Measurements from ENCODE around the gene VAV2. TPM values are rescaled to one million over a fixed set of nuclear protein-coding genes. Genes with fewer than 3 reads are reported as not detected.

Gene VAV2
- total and polyA plus RNA-seq, 11 donors = 3.3 to 9.9 (median 5.3) TPM

- no peak overlapping the region for H3K4me3 ChIP-seq
These were observed 257.3 kb downstream of the VAV2 start for GRCh38 chr9:133734590-133735414.

GRCh38 chr9:133733796-133734533, 258.2 kb downstream of the VAV2 start:
- intact Hi-C loops (cut with DNase I) = no loop called here
- Histone ChIP-seq H3K36me3 (no peaks in the 10 kb centered on the region), H3K27me3 (peaks cover 0 to 7% (median 0%) of the 10 kb centered on the region in 9 donors), H3K27ac (no peak overlapping the region), H3K9me3 (no peaks in the 10 kb centered on the region), H3K4me3 (no peak overlapping the region), H3K4me1 (peaks cover 0 to 19% (median 5%) of the 10 kb centered on the region in 12 donors)
- TF ChIP-seq CTCF (IDR thresholded peaks at IDR 0.05) (no peak), POLR2A (IDR thresholded peaks at IDR 0.05) (no peak)
- DNase-seq (no peak), ATAC-seq (no peak)
- WGBS, 4 donors = 81 to 88% (median 84%) methylated on average over 10 to 21 of the region's 21 CpGs

More at GRCh38 chr9:133734590-133735414, 257.3 kb downstream of the VAV2 start:
- DNase-seq (no peak), ATAC-seq (no peak)
- Histone ChIP-seq H3K4me1 (peaks cover 0 to 19% (median 5%) of the 10 kb centered on the region in 12 donors), H3K27ac (no peak overlapping the region), H3K27me3 (peaks cover 0 to 7% (median 0%) of the 10 kb centered on the region in 9 donors), H3K9me3 (no peaks in the 10 kb centered on the region), H3K36me3 (no peaks in the 10 kb centered on the region)
- TF ChIP-seq CTCF (IDR thresholded peaks at IDR 0.05) (no peak), POLR2A (IDR thresholded peaks at IDR 0.05) (no peak)
- WGBS, 4 donors = 59 to 65% (median 62%) methylated on average over 21 to 23 of the region's 23 CpGs
- intact Hi-C loops (cut with DNase I) = no loop called here

- 69 to 85% (median 77%) methylated on average over 4 of the region's 4 CpGs for WGBS, 4 donors
These were observed 258.7 kb downstream of the VAV2 start for GRCh38 chr9:133733421-133733795.

More at GRCh38 chr9:133733421-133733795, 258.7 kb downstream of the VAV2 start:
- no peak for DNase-seq
- TF ChIP-seq POLR2A (IDR thresholded peaks at IDR 0.05) (no peak), CTCF (IDR thresholded peaks at IDR 0.05) (no peak)
- no peak for ATAC-seq
- Histone ChIP-seq H3K9me3 (no peaks in the 10 kb centered on the region), H3K4me1 (peaks cover 0 to 15% (median 3%) of the 10 kb centered on the region in 12 donors), H3K27me3 (peaks cover 0 to 7% (median 0%) of the 10 kb centered on the region in 9 donors), H3K36me3 (no peaks in the 10 kb centered on the region), H3K27ac (no peak overlapping the region), H3K4me3 (no peak overlapping the region)
- intact Hi-C loops (cut with DNase I) = no loop called here

Data from heart left ventricle (tissue), 16 donors.